NCI-H2171 (cell line): Measurements from ENCODE around the gene EPS15.
"Not testable (repeated sequence)": the region's sequence is repeated elsewhere in the genome, so short reads cannot be mapped to it uniquely, and the experiment has no call there.

ENCODE experiments used
- DNase-seq: peaks from one replicate; lab custom pipeline; 2025; lab: John Stamatoyannopoulos, UW

Gene EPS15

DNA sequence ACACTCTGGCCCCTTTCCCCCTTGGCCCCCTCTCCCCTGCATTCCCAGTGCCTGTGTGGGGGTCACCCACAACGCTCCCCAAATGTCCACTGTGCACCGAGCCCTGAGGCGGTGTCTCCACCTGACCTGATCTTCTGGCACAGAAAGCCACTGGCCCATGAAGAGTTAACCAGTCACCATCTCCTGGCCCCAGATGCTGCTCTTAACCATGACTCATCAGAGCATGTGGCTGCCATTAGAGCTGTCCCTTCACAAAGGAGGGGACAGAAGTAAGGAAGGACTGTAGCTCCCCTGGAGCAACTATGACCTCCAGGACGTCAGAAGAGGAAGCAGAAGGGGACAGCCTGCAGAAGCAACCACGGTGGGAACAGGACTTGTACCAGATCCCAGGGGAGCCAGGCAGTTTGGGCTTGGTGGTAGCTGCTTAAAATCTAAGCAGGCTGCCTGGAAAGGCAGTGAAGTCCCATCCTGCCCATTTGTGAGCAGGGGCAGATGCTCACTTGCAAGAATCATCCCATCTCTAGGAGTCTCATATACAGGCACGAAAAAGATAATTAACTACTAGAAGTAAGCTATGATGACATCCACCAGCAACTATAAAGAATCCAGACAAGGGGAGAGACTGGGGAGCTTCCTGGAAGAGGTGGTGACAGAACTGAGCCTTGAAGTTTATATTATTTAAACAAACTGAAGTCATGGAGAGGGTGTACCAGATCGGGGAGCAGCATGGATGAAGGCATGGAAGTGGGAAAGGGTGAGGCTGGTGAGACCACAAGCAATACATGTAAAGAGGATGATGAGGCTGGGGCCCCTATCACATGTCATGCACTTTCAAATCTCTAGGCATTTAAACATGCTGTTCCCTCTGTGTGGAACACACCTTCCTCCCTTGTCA, 187.6 kb downstream of the EPS15 start:
- no peak for DNase-seq

DNA sequence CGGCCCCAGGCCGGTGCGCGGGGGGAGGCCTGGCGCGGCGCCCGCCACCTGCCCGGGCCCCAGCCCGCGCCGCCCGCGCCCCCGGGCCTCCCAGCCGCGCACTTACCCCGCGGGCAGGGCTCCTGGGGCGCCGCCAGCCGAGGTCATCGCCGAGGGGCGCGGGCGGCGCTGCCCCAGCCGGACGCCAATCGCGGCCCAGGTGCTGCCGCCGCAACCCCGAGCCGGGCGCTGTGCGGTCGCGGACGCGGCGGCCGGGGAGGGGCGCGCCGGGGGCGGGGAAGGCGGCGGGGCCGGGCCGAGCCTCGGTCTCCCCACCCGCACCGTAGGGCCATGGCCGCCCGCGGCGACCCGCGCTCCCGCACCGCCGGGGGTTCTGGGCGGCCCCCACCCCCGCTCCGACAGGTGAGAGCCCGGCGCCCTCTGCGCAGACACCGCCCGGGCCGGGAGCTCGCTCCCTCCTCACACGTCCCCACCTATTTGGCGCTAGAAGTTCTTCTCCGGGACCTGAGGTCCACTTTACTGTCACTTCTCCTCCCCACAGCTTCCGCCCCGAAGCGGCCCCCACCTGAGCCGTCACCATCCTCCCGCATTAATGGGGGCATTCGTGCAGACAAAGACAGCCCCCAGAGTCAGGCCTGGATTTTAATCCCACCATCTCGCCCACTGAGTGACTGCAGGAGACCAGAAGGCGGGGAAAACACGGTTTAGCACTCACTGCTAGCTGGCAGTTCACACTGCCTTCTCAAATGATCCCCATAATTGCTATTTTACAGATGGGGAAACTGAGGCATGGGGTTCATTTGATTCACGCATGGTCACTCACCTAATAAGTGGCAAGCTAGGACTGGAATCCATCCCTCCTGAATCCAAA, 188.5 kb downstream of the EPS15 start, which contains the start of gene TTC39A:
Gene TTC39A, minus strand, starts transcription at position 232 of the 871 bp plus-strand sequence. Its CDS starts 85 bp downstream, at position 147.
- no peak for DNase-seq

GRCh38 chr1:51329443-51330325, 189.4 kb downstream of the EPS15 start:
- no peak for DNase-seq

- DNase-seq: no peak
Measured at GRCh38 chr1:51328926-51329325, 190.1 kb downstream of the EPS15 start.

GRCh38 chr1:51328279-51328678, 190.8 kb downstream of the EPS15 start:
- no peak for DNase-seq

DNA sequence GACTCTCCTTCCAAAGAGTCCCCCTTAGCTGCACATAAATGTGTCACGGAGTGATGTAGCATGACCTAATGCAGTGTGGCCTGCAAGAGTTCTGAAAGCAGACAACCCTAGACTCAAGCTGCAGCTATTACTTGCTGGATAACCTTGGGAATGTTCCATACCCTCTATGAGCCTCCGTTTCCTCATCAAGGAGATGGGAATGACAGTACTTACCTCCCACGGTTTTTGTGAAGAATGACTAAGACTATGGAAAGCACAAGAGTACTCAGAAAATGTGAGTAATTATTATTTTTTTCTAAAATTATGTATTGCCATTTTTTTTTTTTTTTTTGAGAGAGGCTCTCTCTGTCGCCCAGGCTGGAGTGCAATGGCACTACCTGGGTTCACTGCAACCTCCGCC, 191.7 kb downstream of the EPS15 start:
- DNase-seq: no peak

DNA sequence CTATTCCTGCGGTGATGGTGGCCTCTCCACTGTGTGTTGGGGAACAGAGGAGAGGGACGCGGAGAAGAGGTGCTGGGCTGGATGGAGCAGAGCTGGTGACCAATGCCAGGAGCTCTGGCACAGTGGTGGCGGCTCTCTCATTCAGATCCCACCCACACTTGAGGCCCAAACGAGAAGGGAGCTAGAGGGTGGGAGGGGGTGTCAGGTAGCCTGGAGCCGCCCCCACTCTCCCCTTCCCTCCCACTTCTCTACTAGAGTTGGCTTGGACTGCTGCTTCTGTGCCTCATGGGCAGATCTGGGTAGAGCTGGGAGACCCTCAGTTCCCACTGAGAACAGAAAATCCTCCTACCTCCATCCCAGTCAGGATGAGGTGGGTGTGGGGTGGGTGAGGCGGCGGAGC, 192.2 kb downstream of the EPS15 start:
- DNase-seq: no peak

- DNase-seq: no peak
Measured at GRCh38 chr1:51325878-51326755, 192.9 kb downstream of the EPS15 start.

DNA sequence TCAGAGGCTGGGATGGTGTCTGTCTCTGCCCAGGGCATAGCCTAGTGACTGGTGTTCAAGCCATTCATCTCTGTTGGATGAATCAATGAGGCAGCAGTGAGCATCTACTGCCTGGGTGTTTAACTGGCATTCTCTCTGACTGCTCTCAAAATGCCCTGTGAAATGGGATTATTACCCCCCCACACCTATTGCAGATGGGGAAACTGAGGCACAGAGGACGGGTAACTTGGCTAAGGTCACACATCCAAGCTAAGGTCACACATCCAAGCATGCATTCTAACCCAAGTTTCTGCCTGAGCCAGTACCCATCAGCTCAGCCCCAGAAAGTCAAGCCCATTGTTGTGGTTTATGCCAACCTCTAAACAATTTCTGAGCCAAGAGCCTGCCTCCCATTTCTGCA, 193.7 kb downstream of the EPS15 start:
- no peak for DNase-seq

DNA sequence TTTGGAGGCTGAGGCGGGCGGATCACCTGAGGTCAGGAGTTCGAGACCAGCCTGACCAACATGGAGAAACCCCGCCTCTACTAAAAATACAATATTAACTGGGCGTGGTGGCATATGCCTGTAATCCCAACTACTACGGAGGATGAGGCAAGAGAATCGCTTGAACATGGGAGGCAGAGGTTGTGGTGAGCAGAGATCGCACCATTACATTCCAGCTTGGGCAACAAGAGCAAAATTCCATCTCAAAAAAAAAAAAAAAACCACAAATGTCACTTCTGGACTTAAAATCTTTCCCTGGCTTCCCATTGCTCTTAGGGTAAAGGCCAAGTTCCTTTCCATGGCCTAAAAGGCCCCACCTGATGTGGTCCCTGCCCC, 194.1 kb downstream of the EPS15 start:
- not testable (repeated sequence) for DNase-seq

DNA sequence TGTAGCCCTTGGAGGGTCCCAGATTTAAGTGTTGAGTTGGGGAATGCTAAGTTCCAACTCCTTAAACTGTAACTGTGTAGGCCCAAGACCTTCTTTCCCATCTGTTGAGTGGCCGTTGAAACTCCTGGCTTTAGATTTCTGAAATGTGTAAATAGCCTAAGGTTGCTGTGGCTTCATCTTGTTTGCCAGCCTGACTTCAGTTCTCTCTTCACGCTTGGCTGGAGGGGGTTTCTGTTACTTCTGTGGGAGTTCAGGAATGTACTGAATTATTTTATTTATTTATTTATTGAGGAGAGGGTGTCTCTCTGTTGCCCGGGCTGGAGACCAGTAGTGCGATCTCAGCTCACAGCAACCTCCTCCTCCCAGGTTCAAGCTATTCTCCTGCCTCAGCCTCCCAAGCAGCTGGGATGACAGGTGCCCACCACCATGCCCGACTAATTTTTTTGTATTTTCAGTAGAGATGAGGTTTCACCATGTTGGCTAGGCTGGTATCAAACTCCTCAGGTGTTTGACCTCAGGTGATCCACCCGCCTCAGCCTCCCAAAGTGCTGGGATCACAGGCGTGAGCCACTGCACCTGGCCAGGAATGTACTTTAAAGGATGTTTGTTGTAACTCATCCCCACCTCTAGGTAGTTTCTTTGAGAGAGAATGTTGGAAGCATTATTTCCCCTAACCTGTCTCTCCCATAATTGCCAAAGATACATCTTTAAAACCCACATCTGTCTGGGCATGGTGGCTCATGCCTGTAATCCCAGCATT, 194.6 kb downstream of the EPS15 start:
- DNase-seq: no peak

DNA sequence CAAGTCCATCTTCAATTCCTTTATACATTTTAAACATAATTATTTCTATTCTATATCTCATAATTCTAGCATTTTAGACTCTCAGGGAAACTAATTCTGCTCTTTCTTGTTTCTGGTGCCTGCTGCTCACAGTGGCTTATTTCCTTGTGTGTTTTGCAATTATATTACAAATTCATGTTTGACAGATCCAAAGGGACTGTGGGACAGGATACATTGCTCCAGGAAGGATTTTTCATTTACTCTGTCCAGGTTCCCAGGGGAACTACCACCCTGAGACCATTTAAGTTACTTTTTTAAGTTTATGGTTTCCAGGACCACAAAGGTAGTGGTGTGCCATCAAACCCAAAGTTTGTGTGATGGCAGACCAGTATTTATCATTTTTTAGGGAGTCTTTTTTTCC, 195.3 kb downstream of the EPS15 start:
- DNase-seq: no peak

- DNase-seq: no peak
Measured at GRCh38 chr1:51322417-51323101, 196.5 kb downstream of the EPS15 start.

DNA sequence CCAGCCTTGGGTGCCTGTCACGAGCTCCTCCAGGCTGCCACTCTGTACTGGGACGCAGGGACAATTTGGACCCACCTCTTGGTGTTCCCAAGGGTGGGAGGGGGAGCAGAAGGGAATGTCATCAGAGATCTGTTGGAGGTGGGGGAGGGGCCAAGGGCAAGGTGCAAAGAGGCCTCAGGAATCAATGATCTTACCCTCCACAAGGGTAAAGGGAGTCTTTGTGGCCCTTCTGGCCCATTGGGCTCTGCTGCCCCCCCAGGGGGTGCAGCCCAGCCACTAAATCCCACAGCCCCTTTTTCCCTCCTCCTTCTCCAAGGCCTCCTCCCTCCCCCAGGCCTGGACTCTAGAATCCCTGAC, 197.2 kb downstream of the EPS15 start:
- DNase-seq: no peak

DNA sequence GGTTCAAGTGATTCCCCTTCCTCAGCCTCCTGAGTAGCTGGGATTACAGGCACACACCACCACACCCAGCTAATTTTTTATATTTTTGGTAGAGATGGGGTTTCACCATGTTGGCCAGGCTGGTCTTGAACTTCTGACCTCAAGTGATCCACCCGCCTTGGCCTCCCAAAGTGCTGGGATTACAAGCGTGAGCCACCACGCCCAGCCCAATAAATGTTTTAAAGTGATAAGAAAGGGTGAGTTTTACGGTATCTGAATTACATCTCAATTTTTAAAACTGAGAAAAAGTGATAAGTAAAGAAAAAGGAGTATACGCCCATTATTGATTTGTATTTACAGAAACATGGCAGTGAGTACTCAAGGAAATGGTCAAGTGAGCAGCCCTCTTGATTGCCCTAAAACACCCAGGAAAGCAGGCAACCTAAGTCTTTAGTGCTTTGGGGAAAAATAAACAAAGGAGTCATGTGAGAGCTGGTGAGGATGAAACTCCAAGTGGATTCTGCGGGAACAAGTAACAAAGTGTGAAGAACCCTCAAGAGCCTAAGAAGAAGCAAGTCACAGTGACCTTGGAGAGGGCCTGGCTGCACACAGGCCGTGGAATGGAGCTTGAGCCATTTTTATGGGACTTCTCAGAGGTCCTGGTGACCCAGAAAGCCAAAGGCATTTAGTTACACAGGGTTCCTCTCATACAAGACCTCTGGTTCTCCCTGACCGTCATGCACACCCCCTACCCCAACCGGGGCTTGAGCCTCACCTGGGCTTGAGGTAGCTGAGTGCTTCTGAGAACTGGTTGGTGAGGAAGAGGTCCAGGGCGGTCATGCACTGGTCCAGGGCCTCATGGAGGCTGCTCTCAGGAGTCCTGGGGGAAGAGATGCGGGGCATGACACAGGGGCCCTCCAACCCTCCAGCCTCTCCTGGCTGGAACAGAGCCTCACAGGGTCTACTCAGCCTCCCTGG, 197.8 kb downstream of the EPS15 start:
- DNase-seq: no peak

DNA sequence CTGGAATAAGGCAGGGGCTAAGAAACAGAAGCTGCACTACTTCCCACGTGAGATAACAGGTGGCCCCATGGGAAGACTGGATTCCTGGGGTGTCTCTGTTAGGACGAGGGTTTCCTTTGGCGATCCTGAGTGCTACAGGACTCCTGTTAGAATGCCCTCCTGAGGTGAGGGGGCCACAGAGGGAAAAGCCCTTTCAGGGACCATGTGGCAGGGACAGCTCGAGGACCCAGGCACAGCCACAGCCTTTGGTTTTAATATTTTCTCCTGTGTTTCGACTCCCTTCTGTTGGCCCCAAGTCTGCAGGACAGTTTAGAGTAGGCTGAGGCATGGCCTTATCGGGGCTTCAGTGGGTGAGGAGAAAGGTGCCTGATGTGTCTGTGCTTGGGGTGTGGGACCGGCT, 201.3 kb downstream of the EPS15 start:
- no peak for DNase-seq

DNA sequence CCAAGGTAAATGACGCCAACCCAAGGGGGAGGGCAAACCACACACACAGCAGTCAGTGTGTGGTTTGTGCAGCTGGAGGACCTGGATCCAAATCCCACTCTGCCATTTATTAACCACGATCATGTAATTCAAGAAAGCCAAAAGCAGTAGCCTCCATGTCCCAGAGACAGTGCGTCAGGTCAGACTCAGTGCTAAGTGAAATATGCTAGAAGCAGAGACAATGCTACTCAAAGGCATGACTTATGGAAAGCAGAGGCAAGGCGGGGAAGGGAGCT, 202.3 kb downstream of the EPS15 start:
- no peak for DNase-seq

- no peak for DNase-seq
Measured at GRCh38 chr1:51316113-51316845, 202.8 kb downstream of the EPS15 start.
